Aorta (tissue), 5 donors: Measurements from ENCODE around the gene SCN3A. TPM values are rescaled to one million over a fixed set of nuclear protein-coding genes. Genes with fewer than 3 reads are reported as not detected.

Experiments
- ATAC-seq: fragments of 200-7000 bp; cut with Tn5 transposase; one replicate; pipeline ENCODE4 v1.9.1; 2022; ENCODE audit warnings: moderate library complexity; ENCODE audit not compliant: low FRiP score
- DNase-seq, 2 donors: peaks; one replicate each; pipeline ENCODE4 v3.0.0-alpha.2; 2020
- H3K27ac ChIP-seq, 2 donors: one replicate each; pipeline ENCODE4 v1.5.1; 2013; ENCODE audit warnings: low read length in 2 of 2, mild to moderate bottlenecking in 2 of 2, moderate library complexity in 2 of 2, control low read depth in 1 of 2, inconsistent platforms in 1 of 2, low read depth in 1 of 2
- H3K27me3 ChIP-seq, 2 donors: one replicate each; pipeline ENCODE4 v1.6.1; 2013; ENCODE audit warnings: control low read depth in 1 of 2, low read length in 1 of 2, mild to moderate bottlenecking in 1 of 2, moderate library complexity in 1 of 2; ENCODE audit not compliant: insufficient read depth in 2 of 2, control insufficient read depth in 1 of 2
- H3K36me3 ChIP-seq, 2 donors: one replicate each; pipeline ENCODE4 v1.6.1; 2013; ENCODE audit warnings: control low read depth in 1 of 2, low read length in 1 of 2, mild to moderate bottlenecking in 1 of 2; ENCODE audit not compliant: insufficient read depth in 2 of 2, control insufficient read depth in 1 of 2
- H3K4me1 ChIP-seq, 2 donors: one replicate each; pipeline ENCODE4 v1.6.1; 2013; ENCODE audit warnings: low read length in 2 of 2, control low read depth in 1 of 2, mild to moderate bottlenecking in 1 of 2, moderate library complexity in 1 of 2; ENCODE audit not compliant: insufficient read depth in 2 of 2, control insufficient read depth in 1 of 2
- H3K4me3 ChIP-seq, 2 donors: one replicate each; pipeline ENCODE4 v1.5.1; 2013; ENCODE audit warnings: low read length in 2 of 2, control low read depth in 1 of 2, mild to moderate bottlenecking in 1 of 2
- H3K9me3 ChIP-seq: one replicate; pipeline ENCODE4 v1.6.1; 2013; ENCODE audit warnings: mild to moderate bottlenecking, low read length; ENCODE audit not compliant: control insufficient read depth
- WGBS, 2 donors: extraction: QIAGEN DNeasy Blood & Tissue Kit; methylation state at CpG; one replicate each; pipeline ENCODE4 v1.1.7; 2013; 5-methylcytosine and 5-hydroxymethylcytosine counted together
- intact Hi-C, 2 donors: fragments of 100-400 bp; cut with DNase I; formaldehyde crosslinking; loops; one replicate each; pipeline versions ENCODE4 v1.14.2 to v1.15.0; 2022
- polyA plus RNA-seq, 2 donors: library from polyadenylated mRNA; stranded (reverse); fragments of 200-250 nt; gene quantifications; one replicate each; pipeline ENCODE4 v1.2.3, GENCODE V29; 2013
- total RNA-seq, 2 donors: library from RNA; stranded (reverse); fragmentation: NEBNext Ultra II Directional; extraction: Animal tissue kit (Norgen Biotek cat#: 25700); gene quantifications; one replicate each; pipeline ENCODE4 v1.2.1, GENCODE V29; 2021
- donor health status: healthy with polysubstance abuse.
- donor health status: Bipolar disorder and iron deficiency.
- donor health status: DM: no; HTN: no; CAD: no.
- donor health status: DM: no; HTN: no; CAD: no.
- donor health status: DM: yes; HTN: yes; CAD: no.

The SCN3A gene
- total and polyA plus RNA-seq, 4 donors, result 0.08 to 19.3 (median 1.4) TPM

GRCh38 chr2:165044505-165045303 lies 159.1 kb downstream of the SCN3A start:
- no peaks in the 10 kb centered on the region for H3K27me3 ChIP-seq
- ATAC-seq (no peak), DNase-seq (no peak)
- no peak overlapping the region for H3K27ac ChIP-seq
- no peak overlapping the region for H3K4me3 ChIP-seq
- WGBS, 2 donors, result 63 to 86% methylated on average over 6 of the region's 6 CpGs
- no peaks in the 10 kb centered on the region for H3K36me3 ChIP-seq
- intact Hi-C loops, result no loop called here
- H3K9me3 ChIP-seq, result no peaks in the 10 kb centered on the region
- no peaks in the 10 kb centered on the region for H3K4me1 ChIP-seq

Other genes with a start within 250 kb of the SCN3A start
- gene SLC38A11, start 248.5 kb downstream of the SCN3A start, total RNA-seq, result 1 to 10 TPM; 1.1 to 1.4 TPM
- gene SLC38A11, start 248.5 kb downstream of the SCN3A start, polyA plus RNA-seq, result under 1 TPM in 1 of 2 donors, not detected in 1; 0.63 TPM
- gene SCN2A, start 35.4 kb upstream of the SCN3A start, total RNA-seq, result under 1 TPM; 0.63 to 0.81 TPM
- gene SCN2A, start 35.4 kb upstream of the SCN3A start, polyA plus RNA-seq, result under 1 TPM in 1 of 2 donors, not detected in 1; 0.15 TPM